Left colon (tissue), 2 donors: ENCODE results near the gene LBH. TPM values are rescaled to one million over a fixed set of nuclear protein-coding genes. Genes with fewer than 3 reads are reported as not detected.

ENCODE experiments used
- ATAC-seq: fragments of 200-7000 bp; cut with Tn5 transposase; one replicate; pipeline ENCODE4 v1.9.1; 2020; ENCODE audit warnings: mild to moderate bottlenecking, moderate library complexity
- DNase-seq, 2 donors: peaks; one replicate each; pipeline ENCODE4 v3.0.0-alpha.2; 2020
- intact Hi-C, 2 donors: fragments of 100-400 bp; cut with DNase I in 1 of 2; cut with micrococcal nuclease in 1 of 2; formaldehyde crosslinking; loops; one replicate each; pipeline versions ENCODE4 v1.11.2 to v1.14.0; 2022; cut with DNase I, micrococcal nuclease
- long read RNA-seq: library from polyadenylated mRNA; unstranded; transcript quantifications from one replicate; pipeline ENCODE4 v2.0.0, GENCODE V29; 2021
- total RNA-seq, 2 donors: library from RNA; stranded (reverse); fragmentation: NEBNext Ultra II Directional; extraction: Animal tissue kit (Norgen Biotek cat#: 25700); gene quantifications; one replicate each; pipeline ENCODE4 v1.2.1, GENCODE V29; 2021
- donor health status: DM: no; HTN: no; CAD: no.
- donor health status: DM: yes; HTN: yes; CAD: no.

LBH gene
- 10 to 100 TPM in 1 of 2 donors, 1 to 10 TPM in 1; 7.5 to 14.5 TPM for total RNA-seq
- long read RNA-seq, partial matches to known transcripts, result 0 of 7 reads
- long read RNA-seq, other reads (novel, unspliced or antisense), result 3 of 7 reads

DNA sequence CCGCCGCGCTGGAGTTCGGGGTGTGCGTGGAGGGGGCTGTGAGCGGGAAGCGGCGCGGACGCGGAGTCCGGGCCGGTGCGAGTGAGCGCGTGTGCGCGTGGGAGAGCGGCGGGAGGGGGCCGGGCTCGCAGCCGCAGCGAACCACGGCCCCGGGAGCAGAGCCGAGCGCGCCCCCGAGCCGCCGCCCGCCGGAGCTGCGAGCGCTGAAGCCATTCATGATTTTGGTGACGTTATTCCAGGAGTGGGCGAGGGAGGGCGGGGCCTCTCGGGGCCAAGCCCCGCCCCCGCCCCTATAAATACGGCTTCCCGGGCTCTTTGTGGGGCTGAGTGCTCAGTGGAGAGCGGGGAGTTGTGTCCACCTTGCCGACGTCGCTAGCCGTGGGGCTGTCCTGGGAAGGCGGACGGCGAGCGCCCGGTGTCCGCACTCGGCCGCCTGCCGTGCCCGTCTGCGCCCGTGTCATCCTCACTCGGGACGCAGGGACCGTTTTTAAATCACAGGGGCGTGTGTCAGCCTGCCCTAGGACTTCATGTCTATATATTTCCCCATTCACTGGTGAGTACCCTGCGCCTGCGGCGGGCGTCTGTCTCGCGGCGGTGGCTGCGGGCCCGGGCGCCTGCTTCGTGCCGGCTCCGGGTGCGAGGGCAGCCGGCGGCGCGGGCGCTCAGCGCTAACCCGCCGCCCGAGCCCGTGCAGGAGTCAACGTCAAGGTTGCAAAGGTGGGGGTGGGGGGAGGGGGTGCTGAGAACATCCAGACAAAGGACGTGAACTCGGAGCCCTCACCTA lies at the start of gene LBH:
Gene LBH, plus strand, starts transcription at position 323 of the 784 bp plus-strand sequence. Its CDS starts 205 bp downstream, at position 528.
- DNase-seq (peak; percentile 67 to 80), ATAC-seq (peak; percentile 70)
- intact Hi-C loops, result loop anchor here in 1 of 2 donors (10.0 kb wide), 1 partner anchor 173 kb away; no protein-coding TSS in a partner anchor

DNA sequence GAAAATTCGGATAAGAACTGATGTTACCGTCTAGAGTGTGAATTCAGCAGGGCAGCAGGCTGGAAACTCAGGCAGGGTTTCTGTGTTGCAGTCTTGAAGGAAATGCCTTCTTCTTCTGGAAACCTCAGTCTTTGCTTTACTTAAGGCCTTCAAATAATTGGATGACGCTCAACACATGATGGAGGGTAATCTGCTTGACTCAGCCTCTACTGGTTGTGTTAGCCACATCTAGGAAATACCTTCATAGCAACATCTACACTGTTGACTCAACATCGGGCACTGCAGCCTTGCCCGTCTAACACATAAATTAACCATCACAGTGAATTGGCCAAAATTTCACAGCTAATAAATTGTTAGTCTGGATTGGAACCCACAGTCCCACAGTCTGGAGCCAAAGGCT lies 47.3 kb upstream of the LBH start:
- intact Hi-C loops, result no loop called here
- ATAC-seq, result no peak
- DNase-seq, result no peak

DNA sequence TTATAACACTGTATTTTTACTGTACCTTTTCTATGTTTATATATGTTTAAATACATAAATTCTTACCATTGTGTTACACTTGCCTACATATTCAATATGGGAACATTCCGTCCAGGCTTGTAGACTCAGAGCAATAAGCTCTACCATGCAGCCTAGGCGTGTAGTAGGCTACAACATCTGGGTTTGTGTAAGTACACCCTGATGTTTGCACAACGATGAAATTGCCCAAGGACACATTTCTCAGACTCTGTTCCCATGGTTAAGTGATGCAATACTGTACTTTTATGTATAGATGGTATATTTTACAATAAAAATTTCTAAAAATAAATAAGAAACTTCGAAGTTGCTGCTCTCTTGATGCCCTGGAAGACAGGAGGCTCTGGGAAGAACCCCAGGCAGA lies 46.2 kb upstream of the LBH start:
- intact Hi-C loops, result no loop called here
- ATAC-seq (peak; percentile 68), DNase-seq (no peak)

DNA sequence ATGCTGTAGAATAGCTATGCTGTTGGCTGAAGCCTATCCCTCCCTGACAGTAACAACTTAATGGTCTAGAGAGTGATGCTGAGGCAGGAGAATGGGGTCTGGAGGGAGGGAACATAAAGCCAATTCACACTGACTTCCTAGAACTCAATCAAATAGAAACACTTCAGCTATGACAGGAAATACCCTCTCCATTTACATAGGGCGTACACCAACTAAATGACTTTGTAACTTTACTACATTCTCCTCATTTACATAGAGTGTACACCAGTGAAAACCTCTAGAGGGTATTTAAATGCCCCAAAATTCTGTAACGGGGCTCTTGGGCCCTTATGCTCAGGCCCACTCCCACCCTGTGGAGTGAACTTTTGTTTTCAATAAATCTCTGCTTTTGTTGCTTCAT lies 43.0 kb upstream of the LBH start:
- ATAC-seq (no peak), DNase-seq (no peak)
- intact Hi-C loops, result no loop called here

DNA sequence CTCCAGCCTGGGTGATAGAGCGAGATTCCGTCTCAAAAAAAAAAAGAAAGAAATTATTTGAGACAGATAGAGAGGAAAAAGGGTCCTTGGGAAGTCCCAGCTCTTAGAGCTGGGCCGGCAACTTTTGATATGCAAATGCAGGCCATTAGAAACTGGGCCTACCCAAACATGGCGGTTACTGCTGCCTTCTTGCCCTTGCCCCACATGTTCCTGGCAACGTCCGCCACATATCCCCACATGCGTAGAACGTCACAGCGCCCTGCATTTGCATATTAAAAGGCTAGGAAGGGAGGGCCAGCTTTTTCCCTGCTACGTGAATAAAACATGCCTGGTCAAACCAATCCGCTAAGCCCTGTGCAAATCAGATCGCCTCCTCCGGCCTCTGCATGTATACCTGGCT lies 40.7 kb upstream of the LBH start:
- DNase-seq, result no peak
- intact Hi-C loops, result no loop called here
- ATAC-seq, result no peak

DNA sequence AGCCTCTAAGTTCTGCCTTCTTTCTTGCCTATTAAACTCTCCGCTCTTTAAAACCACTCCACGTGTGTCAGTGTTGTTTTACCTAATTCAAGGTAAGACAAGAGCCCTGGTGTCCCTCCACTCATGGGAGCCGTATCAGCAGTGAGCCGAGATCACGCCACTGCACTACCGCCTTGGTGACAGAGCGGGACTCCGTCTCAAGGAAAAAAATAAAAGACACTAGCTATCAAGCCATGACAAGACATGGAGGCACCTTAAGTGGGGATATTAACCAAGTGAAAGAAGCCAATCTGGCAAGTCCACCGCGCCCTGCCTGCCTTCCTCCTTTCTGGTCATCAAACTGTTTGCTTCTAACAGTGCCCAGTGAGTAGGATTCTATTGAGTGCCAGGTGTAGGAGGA lies 40.2 kb upstream of the LBH start:
- no peak for DNase-seq
- ATAC-seq, result no peak
- intact Hi-C loops, result no loop called here

DNA sequence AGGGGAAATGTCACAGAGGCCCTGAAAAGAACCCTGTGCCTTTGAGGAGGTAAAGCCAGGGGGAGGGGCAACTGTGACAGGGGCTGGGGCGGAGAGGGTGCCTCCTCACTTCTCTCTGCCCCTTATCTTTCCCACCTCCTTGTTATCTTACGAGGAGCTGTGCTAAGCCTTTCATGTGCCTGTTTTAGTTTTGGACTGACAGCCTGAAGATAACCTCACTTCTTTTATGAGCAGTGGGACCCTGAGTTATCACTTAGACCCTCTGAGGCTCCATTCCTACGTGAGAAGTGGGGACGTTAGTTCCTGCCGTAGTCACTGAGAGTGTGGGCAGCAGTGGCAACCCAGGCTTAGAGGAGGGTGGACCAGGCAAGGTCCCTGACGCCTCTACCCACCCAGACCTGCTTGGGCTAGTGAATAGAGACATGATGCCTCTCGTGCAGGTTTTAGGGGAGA lies 39.5 kb upstream of the LBH start:
- intact Hi-C loops, result no loop called here
- no peak for DNase-seq
- ATAC-seq, result no peak

DNA sequence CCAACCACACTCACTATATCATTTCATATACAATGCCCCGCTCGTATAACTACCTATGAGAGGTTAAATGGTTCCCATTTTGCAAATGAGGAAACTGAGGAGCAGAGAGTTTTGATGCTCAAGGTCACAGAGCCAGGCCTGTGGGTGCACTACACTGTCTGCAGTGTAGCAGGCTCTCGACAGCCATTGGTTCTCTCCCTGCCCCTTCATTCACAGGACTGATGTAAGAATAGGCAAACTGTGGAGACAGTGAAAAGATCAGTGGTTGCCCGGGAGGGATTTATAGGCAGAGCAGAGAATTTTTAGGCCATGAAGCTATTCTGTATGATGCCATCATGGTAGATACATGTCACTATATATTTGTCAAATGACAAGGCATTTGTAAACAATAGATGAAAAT lies 39.0 kb upstream of the LBH start:
- intact Hi-C loops, result no loop called here
- ATAC-seq (no peak), DNase-seq (no peak)

DNA sequence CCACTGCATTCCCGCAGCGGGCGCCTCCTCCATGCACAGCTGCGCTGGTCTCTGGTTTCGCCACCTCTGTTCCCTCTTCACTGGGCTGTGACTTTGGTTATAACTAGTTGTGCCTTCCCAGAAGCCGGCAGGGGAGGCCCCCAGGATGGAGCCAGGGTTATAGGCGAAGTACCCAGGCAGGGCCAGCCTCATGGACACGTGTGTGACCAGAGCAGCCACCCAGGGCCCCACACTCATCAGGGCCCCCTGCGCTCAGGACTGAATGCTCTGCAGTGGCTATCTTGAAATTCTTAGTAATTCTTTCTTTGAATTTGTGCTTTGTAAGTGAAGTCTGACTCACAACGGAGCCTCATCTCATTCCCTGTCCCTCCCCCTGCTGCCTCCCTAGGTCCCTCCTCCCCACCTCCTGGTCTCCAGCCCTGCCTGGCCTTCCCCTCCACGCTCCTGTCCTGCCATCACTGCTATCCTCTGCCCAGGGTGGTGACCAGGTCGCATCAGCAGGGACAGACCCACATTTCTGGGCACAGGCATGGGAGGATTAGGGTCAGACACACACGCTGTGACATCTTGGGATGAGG lies 38.1 kb upstream of the LBH start:
- intact Hi-C loops, result no loop called here
- DNase-seq, result no peak
- no peak for ATAC-seq

DNA sequence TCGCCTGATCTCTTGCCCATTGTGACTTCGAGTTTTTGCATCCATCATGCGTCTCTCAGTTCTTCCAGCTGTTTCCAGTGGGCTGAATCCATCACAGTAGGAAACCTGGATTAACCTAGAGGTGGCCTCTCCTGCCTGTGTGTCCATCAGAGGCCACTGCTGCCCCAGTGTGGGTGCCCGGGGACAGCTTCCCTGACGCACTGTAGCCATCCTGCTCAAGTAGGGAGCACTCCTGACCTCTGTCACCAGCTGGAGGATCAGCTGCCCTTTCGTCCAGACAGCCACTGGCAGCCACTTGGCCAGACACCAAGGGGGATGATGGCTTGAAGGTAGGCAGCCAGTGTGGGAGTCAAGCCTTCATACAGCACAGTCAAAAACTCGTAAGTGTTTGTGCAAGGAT lies 36.9 kb upstream of the LBH start:
- intact Hi-C loops, result no loop called here
- no peak for DNase-seq

DNA sequence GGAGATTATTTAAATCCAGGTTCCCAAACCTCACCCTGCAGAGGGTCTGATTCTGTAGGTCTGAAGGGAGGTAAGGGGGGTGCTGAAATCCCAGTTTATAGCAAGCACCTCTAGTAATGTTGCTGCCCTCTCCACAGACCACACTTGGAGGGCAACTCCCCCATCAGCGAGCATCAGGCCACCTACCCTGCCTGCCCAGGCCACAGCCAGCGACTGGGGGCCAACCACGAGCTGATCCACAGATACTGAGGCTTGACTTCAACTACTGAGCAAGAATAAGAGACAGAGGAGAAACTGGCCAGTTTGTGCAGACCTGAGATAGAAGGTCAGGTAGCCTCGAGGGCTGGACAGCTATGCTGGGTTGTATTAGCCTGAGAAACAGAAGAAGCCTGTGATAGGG lies 36.3 kb upstream of the LBH start:
- DNase-seq (no peak), ATAC-seq (no peak)
- intact Hi-C loops, result no loop called here

More for the DNA sequence above, 36.9 kb upstream of the LBH start:
- ATAC-seq, result no peak

DNA sequence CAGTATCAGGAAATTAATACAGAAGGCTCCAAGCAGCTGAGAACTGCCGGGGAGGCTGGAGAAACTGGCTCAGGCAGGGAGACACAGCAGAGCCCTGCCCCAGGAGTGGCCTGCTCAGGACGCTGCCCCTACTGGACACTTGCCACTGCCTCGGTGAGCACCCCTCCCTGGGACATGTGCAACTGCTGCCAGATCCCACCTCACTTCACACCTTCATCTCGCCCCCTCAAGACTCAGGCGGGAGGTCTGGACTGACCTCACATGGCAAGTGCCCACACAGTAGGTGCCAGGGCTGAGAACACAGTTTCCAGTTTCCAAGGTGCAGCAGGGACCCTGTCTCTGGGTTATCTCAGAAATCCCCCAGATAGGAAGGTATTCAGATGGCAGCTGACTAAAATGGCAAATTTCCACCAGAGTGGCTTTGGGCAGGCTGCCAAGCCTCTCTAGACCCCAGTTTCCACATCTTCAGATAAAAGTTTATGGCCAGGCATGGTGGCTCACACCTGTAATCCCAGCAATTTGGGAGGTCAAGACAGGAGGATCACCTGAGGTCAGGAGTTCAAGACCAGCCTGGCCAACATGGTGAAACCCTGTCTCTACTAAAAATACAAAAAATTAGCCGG lies 33.7 kb upstream of the LBH start:
- DNase-seq (no peak), ATAC-seq (no peak)
- intact Hi-C loops, result no loop called here

DNA sequence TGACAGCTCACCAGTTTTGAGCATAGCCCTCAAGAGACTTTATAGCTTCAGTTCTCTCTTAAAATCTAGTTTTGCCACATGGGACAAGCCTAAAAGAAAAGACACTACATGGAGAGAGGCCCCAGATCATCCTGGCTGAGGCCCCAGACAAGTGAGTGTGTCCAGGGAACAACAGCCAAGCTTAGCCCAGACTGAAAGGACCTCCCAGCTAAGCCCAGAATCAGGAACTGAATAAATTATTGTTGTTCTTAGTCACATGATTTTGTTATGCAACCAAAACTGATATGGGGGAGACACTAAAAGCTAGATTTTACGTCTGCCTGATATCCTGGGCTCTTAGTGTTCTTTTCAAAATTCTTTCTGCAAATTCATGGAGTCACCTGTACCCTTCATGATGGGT lies 29.3 kb upstream of the LBH start:
- intact Hi-C loops, result no loop called here
- no peak for DNase-seq
- no peak for ATAC-seq

DNA sequence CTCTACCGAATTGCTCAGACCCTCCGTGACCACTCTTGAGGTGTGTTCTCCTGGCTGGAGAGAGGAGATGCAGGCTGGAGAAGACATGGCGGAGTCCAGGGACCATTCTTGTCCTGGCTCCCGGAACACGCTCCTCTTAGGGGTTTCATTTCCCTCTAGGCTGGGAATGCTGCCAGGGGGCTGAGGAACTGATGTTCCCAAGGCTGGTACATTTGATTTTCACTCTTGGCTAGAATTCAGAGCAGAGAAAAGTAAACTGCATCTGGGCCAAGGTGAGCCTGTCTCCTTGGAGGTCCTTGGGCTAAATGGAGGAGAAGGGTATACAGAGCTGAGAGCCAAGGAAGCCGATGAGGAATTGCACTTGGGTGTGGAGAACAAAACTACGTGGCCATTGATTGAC lies 28.2 kb upstream of the LBH start:
- intact Hi-C loops, result no loop called here
- no peak for ATAC-seq
- no peak for DNase-seq

DNA sequence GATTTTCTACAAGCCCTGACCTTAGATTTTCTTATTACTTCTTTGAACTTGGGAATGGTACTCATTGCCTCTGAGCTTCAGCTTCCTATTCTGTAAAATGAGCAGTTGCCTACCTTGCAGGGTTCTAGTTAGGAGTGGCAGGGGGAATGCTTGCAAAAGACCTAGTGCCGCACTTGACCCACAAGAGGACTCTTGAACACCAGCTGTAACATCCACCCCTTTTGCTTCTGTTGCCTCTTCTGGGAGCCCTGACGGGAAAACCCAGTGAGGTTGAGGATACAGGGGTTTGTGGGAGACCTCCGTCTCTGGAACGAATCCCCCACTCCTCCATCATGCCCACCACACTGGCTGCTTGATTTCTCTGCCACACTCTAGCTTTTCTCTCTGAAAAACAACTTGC lies 27.1 kb upstream of the LBH start:
- ATAC-seq (no peak), DNase-seq (no peak)
- intact Hi-C loops, result no loop called here

DNA sequence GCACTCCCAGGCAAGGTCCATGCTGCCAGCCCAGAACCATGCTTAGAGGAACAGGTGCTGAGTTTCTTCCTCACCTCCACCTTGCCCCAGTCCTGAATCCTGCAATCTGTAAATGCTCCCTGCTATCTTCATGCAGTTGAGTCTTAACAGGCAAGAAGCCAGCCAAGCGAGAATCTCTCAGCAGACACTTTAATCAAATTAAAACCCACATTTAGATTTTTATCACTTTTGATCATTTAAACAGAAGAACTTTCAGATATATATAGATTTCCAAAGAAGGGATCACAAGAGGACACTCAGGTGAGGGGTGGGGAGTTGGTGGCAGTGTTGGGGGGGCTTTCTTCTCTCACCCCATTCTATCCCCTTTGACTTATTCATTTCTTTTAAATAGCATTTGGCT lies 25.9 kb upstream of the LBH start:
- DNase-seq (no peak), ATAC-seq (no peak)
- intact Hi-C loops, result loop anchor here in 1 of 2 donors (5.0 kb wide), 1 partner anchor 502 kb away; no protein-coding TSS in a partner anchor

DNA sequence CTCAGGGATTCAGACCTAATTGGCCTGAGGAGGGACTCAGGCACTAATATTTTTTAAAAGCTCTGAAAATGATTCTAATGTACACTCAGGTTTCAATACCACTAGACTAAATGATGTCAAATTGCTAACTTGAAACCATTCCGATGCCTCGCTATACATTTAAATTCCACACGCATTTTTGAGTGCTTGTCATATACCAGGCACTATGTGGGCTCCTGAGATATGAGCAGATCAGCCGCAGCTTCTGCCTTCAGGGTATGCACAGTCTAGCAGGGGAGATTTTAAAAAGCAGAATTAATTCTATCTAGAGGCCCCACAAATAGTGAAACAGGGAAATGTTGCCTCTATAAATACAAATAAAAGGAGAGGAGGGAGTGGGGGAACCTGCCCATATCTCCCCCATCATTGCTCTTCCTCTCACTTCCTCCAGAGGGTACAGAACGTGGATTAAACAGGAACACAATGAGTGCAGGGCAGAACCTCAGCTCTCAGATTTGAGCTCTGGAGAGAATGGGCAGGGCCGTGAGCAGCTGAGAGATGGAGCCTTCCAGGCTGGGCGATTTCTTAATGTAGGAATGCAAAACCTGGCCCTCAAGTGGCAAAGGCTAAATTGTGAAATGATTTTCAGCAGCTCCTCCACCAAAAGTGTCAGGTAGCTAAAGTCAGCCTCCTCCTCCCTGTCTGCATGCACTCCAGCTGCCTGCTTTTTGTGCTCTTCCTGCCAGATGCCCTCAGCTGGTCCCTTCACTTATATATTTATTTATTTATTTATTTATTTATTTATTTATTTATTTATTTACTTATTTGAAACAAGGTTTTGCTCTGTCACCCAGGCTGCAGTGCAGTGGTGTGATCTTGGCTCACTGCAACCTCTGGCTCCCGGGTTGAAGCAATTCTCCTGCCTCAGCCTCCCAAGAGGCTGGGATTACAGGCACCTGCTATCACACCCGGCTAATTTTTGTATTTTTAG lies 24.6 kb upstream of the LBH start:
- ATAC-seq (no peak), DNase-seq (no peak)
- intact Hi-C loops, result loop anchor here in 1 of 2 donors (5.0 kb wide), 1 partner anchor 501 kb away; no protein-coding TSS in a partner anchor

DNA sequence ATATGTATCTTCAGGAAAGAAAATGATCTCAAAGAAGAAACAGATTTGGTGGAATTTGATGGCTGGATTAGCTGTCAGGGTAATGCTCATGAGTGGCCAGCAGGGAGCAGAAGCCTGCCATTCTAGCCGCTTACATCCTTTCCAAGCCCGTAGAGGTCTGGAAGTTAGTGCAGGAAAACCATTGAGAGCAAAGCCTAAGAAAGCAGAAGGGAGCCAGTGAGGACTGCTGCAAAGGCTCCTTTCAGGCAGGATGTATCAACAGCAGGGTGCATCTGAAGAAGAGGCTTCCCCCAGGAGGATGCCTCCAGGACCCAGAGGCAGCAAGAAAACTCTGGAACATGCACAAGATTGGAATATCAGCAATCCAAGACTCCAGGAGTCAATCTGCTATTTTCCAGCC lies 22.9 kb upstream of the LBH start:
- DNase-seq (peak; percentile 46 to 58), ATAC-seq (peak; percentile 97)

DNA sequence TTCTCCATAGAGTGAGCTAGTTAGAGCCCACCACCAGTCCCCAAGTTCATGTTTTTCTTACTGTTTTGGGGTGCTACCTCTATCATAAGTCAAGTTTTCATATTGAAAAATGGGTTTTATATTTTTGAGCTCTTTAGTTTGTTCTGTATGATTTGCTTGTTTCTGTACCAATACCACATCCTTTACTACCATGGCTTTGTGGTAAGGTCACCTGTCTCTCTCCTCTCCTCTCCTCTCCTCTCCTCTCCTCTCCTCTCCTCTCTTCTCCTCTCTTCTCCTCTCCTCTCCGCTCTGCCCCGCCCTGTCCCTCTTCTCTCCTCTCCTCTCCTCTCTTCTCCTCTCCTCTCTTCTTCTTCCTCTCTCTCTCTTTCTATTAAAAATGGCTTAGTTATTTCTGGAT lies 22.1 kb upstream of the LBH start:
- no peak for ATAC-seq
- no peak for DNase-seq
- intact Hi-C loops, result loop anchor here in 1 of 2 donors (5.0 kb wide), 1 partner anchor 498 kb away; no protein-coding TSS in a partner anchor

More for the DNA sequence above, 22.9 kb upstream of the LBH start:
- intact Hi-C loops, result loop anchor here in 1 of 2 donors (5.0 kb wide), 1 partner anchor 499 kb away; no protein-coding TSS in a partner anchor
